ENCODE results near the gene MT1E. TPM values are rescaled to one million over a fixed set of nuclear protein-coding genes. Genes with fewer than 3 reads are reported as not detected.

The MT1E gene
- total and polyA plus RNA-seq, 2 of the 8 experiments (the other 6 are each of a cell fraction or from before 2014, with no cell fraction given), result 7.9 to 117 TPM

DNA sequence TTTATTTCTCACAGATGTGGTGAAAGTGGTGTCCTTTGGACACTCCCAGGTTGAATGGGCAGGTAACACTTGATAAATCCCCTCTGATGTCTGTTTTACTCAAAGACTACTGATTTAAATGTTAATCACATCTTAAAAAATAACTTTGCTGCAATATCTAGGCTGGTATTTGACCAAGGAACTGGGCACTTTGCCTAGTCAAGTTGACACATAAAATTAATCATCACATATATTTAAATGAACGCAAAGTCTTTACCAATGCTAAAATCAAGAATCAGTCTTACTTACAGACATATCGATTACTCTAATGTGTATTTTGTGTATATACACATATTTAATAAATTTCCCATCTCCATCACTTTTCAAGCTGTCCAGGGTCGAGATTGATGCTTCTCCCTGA lies 10.2 kb upstream of the MT1E start (continued):
- TF ChIP-seq JUND (IDR thresholded peaks at IDR 0.05; ENCODE audit: low read length) (no peak), SRF (IDR thresholded peaks at IDR 0.05; ENCODE audit: low read depth, low read length) (no peak), RBBP5 (IDR thresholded peaks at IDR 0.05; ENCODE audit: borderline replicate concordance, low read depth, low read length) (no peak), HDAC2 (IDR thresholded peaks at IDR 0.05; ENCODE audit: borderline replicate concordance in 1 of 2, low read depth in 2 of 2, low read length in 2 of 2) (no peak), JUN (IDR thresholded peaks at IDR 0.05; ENCODE audit: low read depth, low read length) (no peak), SIRT6 (IDR thresholded peaks at IDR 0.05; ENCODE audit: low read length) (no peak)
- TF ChIP-seq, protein P1, sequence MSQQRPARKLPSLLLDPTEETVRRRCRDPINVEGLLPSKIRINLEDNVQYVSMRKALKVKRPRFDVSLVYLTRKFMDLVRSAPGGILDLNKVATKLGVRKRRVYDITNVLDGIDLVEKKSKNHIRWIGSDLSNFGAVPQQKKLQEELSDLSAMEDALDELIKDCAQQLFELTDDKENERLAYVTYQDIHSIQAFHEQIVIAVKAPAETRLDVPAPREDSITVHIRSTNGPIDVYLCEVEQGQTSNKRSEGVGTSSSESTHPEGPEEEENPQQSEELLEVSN (IDR thresholded peaks at IDR 0.05), result no peak
